Measurements from ENCODE around the gene RAB7A. TPM values are rescaled to one million over a fixed set of nuclear protein-coding genes. Genes with fewer than 3 reads are reported as not detected.

Gene RAB7A
- 31.5 and 50.8 TPM in 2 replicates for total RNA-seq (2014; rRNA removed; shearing (Covaris generic))

DNA sequence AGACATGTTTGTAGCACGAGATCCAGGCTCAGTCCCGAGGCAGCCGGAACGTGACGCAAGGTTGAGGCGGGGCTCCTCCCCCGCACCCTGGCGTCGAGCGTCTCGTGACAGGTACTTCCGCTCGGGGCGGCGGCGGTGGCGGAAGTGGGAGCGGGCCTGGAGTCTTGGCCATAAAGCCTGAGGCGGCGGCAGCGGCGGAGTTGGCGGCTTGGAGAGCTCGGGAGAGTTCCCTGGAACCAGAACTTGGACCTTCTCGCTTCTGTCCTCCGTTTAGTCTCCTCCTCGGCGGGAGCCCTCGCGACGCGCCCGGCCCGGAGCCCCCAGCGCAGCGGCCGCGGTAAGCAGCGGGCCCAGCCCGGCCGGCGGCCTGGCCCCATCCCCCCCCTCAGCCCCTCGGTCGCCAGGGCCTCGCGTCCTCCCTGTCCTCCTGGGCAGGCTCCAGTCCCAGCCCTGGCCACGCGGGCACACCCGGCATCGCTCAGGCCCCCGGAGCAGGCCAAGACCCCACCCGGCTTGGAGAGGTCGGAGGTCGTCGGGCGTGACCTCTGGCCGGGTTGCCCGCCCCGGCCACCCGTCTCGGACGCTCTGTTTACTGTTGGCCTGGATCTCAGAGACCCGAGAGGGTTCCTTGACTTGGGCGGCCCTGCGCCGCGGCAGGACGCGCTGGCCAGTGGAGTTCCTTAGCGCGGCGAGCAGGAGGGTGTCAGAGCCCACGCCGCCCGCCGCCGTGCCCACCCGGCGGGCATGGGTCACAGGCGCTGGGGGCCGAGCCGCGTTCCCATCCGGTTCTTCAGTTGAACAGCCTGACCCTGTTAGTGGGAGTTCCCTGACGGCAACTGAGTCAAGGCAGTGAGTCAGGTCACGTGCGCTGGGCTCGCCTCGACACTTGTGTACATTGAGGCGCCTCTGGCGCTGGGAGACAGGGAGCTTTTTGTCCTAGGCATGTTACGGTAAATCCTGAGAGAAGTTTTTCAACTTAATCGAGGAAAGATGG lies at the start of gene RAB7A:
Gene RAB7A, plus strand, starts transcription at position 161 of the 994 bp plus-strand sequence. CDS start 69,185 bp downstream, outside the sequence.
- peaks cover 29% of the 10 kb centered on the region for H3K4me1 ChIP-seq (replicated peaks)
- H3K9me3 ChIP-seq (replicated peaks): no peaks in the 10 kb centered on the region
- no peaks in the 10 kb centered on the region for H3K27me3 ChIP-seq (replicated peaks)
- H3K27ac ChIP-seq: peak within 1 kb of the TSS; percentile 88
- DNase-seq (ENCODE audit: low read depth in 1 of 2, low spot score in 2 of 2): peak; percentile 92 to 97
- H3K4me3 ChIP-seq: peak within 1 kb of the TSS; percentile 82
- H3K36me3 ChIP-seq: peaks cover 17% of the 10 kb centered on the region

GRCh38 chr3:128679338-128679737 lies 46.6 kb upstream of the RAB7A start:
- no peak for DNase-seq (ENCODE audit: low read depth in 1 of 2, low spot score in 2 of 2)
- Histone ChIP-seq H3K36me3 (no peaks in the 10 kb centered on the region), H3K27me3 (replicated peaks) (no peaks in the 10 kb centered on the region), H3K9me3 (replicated peaks) (no peaks in the 10 kb centered on the region), H3K4me3 (no peak overlapping the region), H3K27ac (no peak overlapping the region), H3K4me1 (replicated peaks) (peaks cover 13% of the 10 kb centered on the region; the same call in 1 of the 2 replicates)

DNA sequence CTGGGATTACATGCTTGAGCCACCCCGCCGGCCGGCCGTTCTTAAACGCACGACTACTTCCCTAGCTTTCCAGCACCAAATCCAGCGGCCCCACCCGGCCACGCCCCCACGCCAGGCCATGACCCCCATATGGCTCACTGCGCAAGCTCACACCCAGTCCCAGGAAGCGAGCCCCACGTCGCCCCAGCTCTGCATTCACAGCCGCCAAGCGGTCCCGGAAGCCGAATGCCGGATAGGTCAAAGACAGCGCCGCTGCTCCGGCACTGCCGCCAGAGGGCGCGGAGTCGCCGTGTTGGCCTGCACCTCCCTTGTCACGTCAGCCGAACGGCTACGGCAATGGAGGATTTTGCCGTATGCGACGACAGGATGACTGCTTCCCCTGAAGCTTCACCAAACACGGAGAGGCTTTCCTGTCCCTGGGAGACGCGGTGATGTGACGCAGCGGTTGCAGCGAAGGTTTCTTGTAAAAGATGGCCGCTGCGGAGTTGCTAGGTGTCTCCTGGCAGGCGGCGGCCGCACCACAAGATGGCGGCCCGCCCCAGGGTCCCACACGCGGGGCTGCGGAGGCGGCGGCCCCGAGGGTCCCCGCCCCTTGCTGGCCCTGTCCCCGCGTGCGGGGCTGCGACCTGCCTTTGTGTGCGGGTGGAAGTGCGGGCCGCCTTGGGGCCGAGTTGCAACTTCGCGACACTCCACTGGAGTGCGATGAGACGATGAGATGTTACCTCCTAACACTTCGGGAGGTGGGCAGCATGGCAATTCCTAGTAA lies 45.2 kb upstream of the RAB7A start:
- Histone ChIP-seq H3K4me1 (replicated peaks) (peaks cover 13% of the 10 kb centered on the region; the same call in 1 of the 2 replicates), H3K27ac (peak overlapping the region; percentile 94), H3K27me3 (replicated peaks) (no peaks in the 10 kb centered on the region), H3K4me3 (peak overlapping the region; percentile 57), H3K9me3 (replicated peaks) (no peaks in the 10 kb centered on the region), H3K36me3 (no peaks in the 10 kb centered on the region)
- DNase-seq (ENCODE audit: low read depth in 1 of 2, low spot score in 2 of 2): peak; percentile 97 to 99

GRCh38 chr3:128681369-128681829 lies 44.6 kb upstream of the RAB7A start:
- H3K36me3 ChIP-seq: no peaks in the 10 kb centered on the region
- H3K27ac ChIP-seq: peak overlapping the region; percentile 94
- no peak for DNase-seq (ENCODE audit: low read depth in 1 of 2, low spot score in 2 of 2)
- H3K4me1 ChIP-seq (replicated peaks): peaks cover 13% of the 10 kb centered on the region
- H3K9me3 ChIP-seq (replicated peaks): 0 out of 2 replicates have a peak, but pooled peaks cover 2% of the 10 kb centered on the region
- H3K4me3 ChIP-seq: peak overlapping the region; percentile 57
- H3K27me3 ChIP-seq (replicated peaks): no peaks in the 10 kb centered on the region

DNA sequence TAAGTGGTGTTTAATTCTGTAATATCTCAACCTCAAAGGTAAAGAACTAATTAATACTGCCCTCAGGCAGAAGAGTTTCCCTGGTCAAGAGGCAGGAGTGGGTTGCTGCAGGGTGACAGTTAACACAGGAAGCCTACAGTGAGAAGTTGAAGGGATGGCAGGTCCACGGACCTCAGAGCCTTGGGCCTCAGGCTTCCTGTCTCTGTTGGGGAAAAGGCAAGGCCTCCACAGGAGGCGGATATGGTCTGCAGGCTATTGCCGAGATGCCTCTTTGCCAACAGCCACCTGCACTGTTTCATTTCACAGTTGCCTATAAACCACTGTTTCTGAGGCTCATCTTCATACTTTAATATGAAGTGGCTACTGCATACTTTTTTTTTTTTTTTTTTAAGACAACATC lies 42.0 kb upstream of the RAB7A start:
- H3K4me3 ChIP-seq: no peak overlapping the region
- H3K9me3 ChIP-seq (replicated peaks): 0 out of 2 replicates have a peak, but pooled peaks cover 2% of the 10 kb centered on the region
- H3K4me1 ChIP-seq (replicated peaks): peaks cover 22% of the 10 kb centered on the region
- H3K27ac ChIP-seq: no peak overlapping the region
- H3K36me3 ChIP-seq: no peaks in the 10 kb centered on the region
- no peaks in the 10 kb centered on the region for H3K27me3 ChIP-seq (replicated peaks)
- DNase-seq (ENCODE audit: low read depth in 1 of 2, low spot score in 2 of 2): no peak

DNA sequence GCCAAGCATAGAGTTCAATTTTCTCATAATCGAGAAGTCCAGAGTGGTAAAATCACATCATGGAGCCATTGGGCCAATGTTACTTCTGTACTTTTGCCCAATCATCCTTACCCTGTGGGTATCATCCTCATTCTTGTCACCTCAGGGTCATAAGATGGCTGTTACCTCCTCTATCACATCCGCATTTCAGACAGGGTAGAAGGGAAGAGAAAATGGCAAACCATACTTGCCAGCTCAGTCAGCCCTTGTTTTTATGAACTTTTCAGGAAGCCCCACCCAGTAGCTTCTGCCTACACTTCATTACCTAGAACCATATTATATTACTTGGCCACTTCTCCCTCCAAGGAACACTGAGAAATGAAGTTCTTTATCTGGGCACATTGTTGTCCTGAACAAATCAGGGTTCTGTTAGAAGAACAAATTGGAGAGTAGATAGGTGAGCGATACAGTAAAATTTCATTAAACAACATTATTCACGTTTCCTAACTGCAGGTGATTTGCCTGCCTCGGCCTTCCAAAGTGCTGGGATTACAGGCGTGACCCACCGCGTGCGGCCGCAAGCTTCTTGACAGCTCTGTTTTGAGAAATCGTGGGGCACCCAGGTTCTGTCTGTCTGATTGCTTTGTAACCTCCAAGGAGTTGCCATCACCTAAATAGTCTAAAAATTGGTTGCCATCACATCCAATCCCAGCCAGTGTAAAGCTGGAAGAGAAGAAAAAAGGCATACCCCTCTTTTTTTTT lies 40.8 kb upstream of the RAB7A start:
- DNase-seq (ENCODE audit: low read depth in 1 of 2, low spot score in 2 of 2): no peak
- 0 out of 2 replicates have a peak, but pooled peaks cover 2% of the 10 kb centered on the region for H3K9me3 ChIP-seq (replicated peaks)
- H3K4me3 ChIP-seq: no peak overlapping the region
- H3K4me1 ChIP-seq (replicated peaks): peaks cover 24% of the 10 kb centered on the region
- H3K36me3 ChIP-seq: no peaks in the 10 kb centered on the region
- H3K27ac ChIP-seq: no peak overlapping the region
- no peaks in the 10 kb centered on the region for H3K27me3 ChIP-seq (replicated peaks)

DNA sequence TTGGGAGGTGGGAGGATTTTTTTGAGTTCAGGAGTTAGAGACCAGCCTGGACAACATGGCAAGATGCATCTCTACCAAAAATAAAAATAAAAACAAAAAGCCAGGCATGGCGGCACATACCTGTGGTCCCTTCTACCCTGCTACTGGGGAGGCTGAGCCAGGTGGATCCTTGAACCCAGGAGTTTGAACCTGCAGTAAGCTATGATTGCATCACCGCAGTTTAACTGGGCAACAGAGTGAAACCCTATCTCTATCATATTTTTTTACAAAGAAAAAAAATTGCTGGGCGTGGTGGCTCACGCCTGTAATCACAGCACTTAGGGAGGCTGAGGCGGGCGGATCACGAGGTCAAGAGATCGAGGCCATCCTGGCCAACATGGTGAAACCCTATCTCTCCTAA lies 39.5 kb upstream of the RAB7A start:
- no peak for DNase-seq (ENCODE audit: low read depth in 1 of 2, low spot score in 2 of 2)
- no peaks in the 10 kb centered on the region for H3K27me3 ChIP-seq (replicated peaks)
- no peak overlapping the region for H3K4me3 ChIP-seq
- peaks cover 19% of the 10 kb centered on the region for H3K4me1 ChIP-seq (replicated peaks)
- no peaks in the 10 kb centered on the region for H3K36me3 ChIP-seq
- H3K9me3 ChIP-seq (replicated peaks): 0 out of 2 replicates have a peak, but pooled peaks cover 2% of the 10 kb centered on the region
- H3K27ac ChIP-seq: no peak overlapping the region

DNA sequence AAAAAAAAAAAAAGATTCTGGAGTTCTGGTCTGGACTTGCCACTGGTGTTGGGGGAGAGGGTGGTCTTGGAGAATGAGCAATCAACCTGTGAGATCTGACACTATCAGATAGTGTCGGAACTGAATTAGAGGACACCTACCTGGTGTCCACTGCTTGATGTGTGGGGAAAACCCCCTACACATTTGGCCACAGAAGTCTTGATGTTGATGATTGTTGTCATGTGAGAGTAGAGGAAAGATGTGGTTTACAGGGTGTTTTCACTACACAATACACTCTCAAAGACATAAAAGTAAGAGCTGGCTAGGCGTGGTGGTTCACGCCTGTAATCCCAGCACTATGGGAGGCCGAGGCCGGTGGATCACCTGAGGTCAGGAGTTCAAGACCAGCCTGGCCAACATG lies 36.9 kb upstream of the RAB7A start:
- H3K27ac ChIP-seq: no peak overlapping the region
- H3K27me3 ChIP-seq (replicated peaks): no peaks in the 10 kb centered on the region
- no peaks in the 10 kb centered on the region for H3K36me3 ChIP-seq
- no peak for DNase-seq (ENCODE audit: low read depth in 1 of 2, low spot score in 2 of 2)
- 0 out of 2 replicates have a peak, but pooled peaks cover 2% of the 10 kb centered on the region for H3K9me3 ChIP-seq (replicated peaks)
- peaks cover 16% of the 10 kb centered on the region for H3K4me1 ChIP-seq (replicated peaks)
- no peak overlapping the region for H3K4me3 ChIP-seq

DNA sequence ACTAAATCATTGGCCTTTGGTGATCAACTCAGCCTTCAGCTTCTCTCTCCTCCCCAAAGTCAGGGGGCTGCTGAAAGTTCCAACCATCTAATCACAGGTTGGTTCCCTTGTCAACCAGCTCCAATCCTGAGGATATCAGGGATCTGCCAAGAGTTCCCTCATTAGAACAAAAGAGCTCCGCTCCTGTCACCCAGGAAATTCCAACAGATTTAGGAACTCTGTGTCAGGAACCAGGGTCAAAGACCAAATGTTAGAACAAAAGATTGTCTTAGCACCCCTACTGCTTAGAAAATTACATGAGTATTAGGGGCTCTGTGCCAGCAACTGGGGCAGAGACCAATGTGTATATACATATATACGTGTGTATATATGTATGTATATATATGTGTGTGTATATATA lies 32.3 kb upstream of the RAB7A start:
- peaks cover 7% of the 10 kb centered on the region for H3K4me1 ChIP-seq (replicated peaks)
- no peaks in the 10 kb centered on the region for H3K9me3 ChIP-seq (replicated peaks)
- no peaks in the 10 kb centered on the region for H3K36me3 ChIP-seq
- no peak overlapping the region for H3K27ac ChIP-seq
- DNase-seq (ENCODE audit: low read depth in 1 of 2, low spot score in 2 of 2): no peak
- H3K4me3 ChIP-seq: no peak overlapping the region
- H3K27me3 ChIP-seq (replicated peaks): no peaks in the 10 kb centered on the region

DNA sequence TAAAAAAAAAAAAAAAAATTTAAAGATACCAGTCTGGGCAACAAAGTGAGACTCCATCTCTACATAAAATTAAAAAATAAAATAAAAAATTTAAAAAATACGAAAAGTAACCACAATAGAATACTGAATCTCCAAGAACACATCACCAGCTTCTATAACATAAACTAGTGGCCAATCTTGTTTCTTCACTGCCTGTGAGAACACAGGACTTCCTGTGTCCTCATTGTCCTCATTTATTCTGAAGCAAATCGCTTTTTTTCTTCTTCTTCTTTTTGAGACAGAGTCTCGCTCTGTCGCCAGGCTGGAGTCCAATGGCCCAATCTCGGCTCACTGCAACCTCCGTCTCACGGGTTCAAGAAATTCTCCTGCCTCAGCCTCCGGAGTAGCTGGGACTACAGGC lies 28.6 kb upstream of the RAB7A start:
- Histone ChIP-seq H3K4me3 (no peak overlapping the region), H3K4me1 (replicated peaks) (no peaks in the 10 kb centered on the region), H3K36me3 (no peaks in the 10 kb centered on the region), H3K27me3 (replicated peaks) (no peaks in the 10 kb centered on the region), H3K27ac (no peak overlapping the region), H3K9me3 (replicated peaks) (no peaks in the 10 kb centered on the region)
- DNase-seq (ENCODE audit: low read depth in 1 of 2, low spot score in 2 of 2): no peak

- Histone ChIP-seq H3K36me3 (no peaks in the 10 kb centered on the region), H3K9me3 (replicated peaks) (no peaks in the 10 kb centered on the region)
These were observed 27.6 kb upstream of the RAB7A start for GRCh38 chr3:128698211-128699047.

DNA sequence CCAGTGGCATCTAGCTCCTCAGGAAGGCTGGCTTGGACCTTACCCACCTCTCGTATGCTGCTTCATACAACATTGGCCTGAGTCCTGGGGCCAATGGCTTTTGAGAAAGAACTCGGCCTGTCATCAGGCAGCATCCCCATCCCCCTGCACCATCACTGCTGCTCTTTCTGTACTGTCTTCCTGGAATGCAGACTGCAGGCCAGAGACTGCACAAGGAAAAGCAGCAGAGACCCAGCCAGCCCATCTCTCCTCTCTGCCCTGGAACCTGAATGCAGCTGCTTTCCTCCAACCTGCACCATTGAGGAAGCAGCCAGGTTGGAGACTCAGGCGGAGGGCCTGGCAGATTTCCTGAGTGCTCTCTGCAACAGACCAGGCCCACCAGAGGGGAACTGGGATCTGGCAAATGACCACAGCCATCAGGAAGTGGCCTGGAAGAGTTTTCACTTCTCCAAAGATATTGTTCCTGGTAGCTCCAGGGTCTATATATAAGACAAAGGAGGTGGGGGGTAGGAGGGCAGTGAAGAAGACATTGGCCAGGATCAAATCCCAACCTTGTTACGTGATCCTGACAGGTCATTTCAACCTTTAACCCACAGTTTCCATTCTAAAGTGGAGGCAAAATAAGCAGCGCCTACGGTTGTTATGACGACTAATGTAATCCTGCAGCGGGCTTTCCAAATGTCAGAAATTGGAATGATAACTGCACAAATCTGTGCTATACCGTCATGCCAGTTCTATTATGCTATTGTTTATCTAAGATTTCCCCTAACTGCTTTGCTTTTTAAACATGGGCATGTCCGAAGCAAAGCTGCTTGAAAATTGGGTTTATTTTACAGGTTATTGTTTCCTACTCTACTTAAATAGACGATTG lies 24.4 kb upstream of the RAB7A start:
- Histone ChIP-seq H3K4me1 (replicated peaks) (no peaks in the 10 kb centered on the region), H3K9me3 (replicated peaks) (no peaks in the 10 kb centered on the region), H3K27me3 (replicated peaks) (no peaks in the 10 kb centered on the region), H3K36me3 (no peaks in the 10 kb centered on the region), H3K27ac (no peak overlapping the region), H3K4me3 (no peak overlapping the region)
- no peak for DNase-seq (ENCODE audit: low read depth in 1 of 2, low spot score in 2 of 2)

More at GRCh38 chr3:128698211-128699047, 27.6 kb upstream of the RAB7A start:
- H3K4me1 ChIP-seq (replicated peaks): no peaks in the 10 kb centered on the region
- H3K27me3 ChIP-seq (replicated peaks): no peaks in the 10 kb centered on the region
- no peak overlapping the region for H3K4me3 ChIP-seq
- DNase-seq (ENCODE audit: low read depth in 1 of 2, low spot score in 2 of 2): no peak
- H3K27ac ChIP-seq: no peak overlapping the region

Data from SJSA1 (cell line).